ENCODE data around the gene CYP26A1. TPM values are rescaled to one million over a fixed set of nuclear protein-coding genes. Genes with fewer than 3 reads are reported as not detected.

Gene CYP26A1
- total RNA-seq, 1 experiment from 2014 or later = 1.5 TPM

DNA sequence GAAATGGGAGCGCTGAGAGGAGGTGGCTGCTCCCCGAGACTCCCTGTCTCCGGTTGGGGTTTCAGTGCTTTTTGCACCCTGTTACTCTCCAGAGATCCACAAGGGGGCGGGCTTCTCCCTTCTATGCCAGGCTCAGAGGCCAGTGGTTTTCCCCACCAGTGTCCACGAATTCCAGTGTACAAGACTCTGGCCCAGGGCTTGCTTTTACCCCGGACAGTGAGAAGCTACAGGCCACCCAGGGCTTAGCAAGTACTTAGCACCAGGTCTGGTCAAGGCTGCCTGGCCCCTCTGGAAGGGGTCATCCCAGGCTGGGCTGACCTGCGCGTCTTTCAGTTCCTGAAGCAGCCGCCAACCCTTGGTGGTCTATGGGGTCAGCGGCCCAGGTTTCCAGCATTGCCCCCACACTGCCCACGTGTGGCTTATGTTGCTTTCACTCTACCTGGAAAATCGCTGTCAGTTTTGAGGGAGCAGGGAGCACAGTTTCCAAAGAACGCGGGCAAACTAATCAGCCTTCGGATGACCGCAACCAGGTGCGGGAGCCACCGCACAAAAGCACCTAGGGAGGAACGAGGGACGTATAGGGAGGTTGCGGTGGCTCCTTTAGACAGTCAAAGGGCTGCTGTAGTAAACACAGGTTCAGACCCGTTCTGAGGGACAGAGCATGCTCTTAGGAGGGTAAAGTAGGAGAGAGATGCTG is 6.8 kb downstream of the CYP26A1 start:
- ChIA-PET POLR2A (no interaction called here), CTCF (interaction anchor here (1.5 kb wide), 1 partner anchor 209 kb away, joined by 4 read pairs; no protein-coding TSS in a partner anchor)
- peak; percentile 83 for ATAC-seq
- Histone ChIP-seq H3K4me1 (ENCODE audit: control insufficient read depth, insufficient read depth, low read length) (no peaks in the 10 kb centered on the region), H3K27ac (ENCODE audit: low read length) (no peak overlapping the region), H3K27me3 (ENCODE audit: control insufficient read depth, insufficient read depth, low read length) (peaks cover 15% of the 10 kb centered on the region), H3K36me3 (ENCODE audit: control insufficient read depth, insufficient read depth, low read length) (no peaks in the 10 kb centered on the region), H3K4me3 (ENCODE audit: low read depth in 2 of 2, low read length in 2 of 2) (peak overlapping the region in 1 of 2 experiments; percentile 43; a peak in 3 of 4 replicates), H3K9me3 (ENCODE audit: control insufficient read depth, insufficient read depth, low read depth, low read length) (no peaks in the 10 kb centered on the region)
- in situ Hi-C loops (cut with HindIII; ENCODE audit: low pct_unique_long_range_greater_than_20kb, low sequenced_read_pairs) (no loop called here), intact Hi-C loops (cut with micrococcal nuclease; ENCODE audit: unreplicated experiment) (loop anchor here (2.0 kb wide), 1 partner anchor 208 kb away; no protein-coding TSS in a partner anchor)
- DNase-seq (ENCODE audit: low read depth, low spot score) = no peak
- TF ChIP-seq REST (IDR thresholded peaks at IDR 0.05; ENCODE audit: insufficient read depth in 1 of 2, low read depth in 2 of 2, low read length in 1 of 2) (no peak), CTCF (IDR thresholded peaks at IDR 0.05) (peak; percentile 95), POLR2AphosphoS5 (IDR thresholded peaks at IDR 0.05; ENCODE audit: low read depth, low read length) (no peak), SIN3A (IDR thresholded peaks at IDR 0.05; ENCODE audit: borderline replicate concordance, insufficient read depth, low read depth, low read length) (no peak)
- BruUV-seq (replicated peaks) = no TSS peak

DNA sequence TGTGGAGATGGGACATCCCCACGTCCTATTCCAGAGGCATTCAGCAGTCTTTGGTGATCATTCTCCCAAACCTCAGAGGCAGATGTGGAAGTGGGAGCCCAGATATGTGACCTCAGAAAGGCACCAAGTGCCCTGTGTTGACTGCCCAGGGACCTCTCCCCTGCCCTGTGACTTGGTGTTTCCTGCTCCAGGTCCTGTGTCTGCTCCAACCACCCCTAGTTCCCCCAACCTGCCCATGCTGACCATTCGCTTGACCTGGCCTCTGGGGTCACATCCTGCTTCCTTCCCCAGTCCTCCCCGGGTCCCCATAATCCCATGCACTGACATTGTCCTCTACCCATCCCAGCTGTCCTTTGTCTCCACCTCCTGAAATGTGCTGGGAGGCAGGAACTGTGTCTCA is 7.6 kb downstream of the CYP26A1 start:
- no TSS peak for BruUV-seq (replicated peaks)
- no peak for ATAC-seq
- Histone ChIP-seq H3K36me3 (ENCODE audit: control insufficient read depth, insufficient read depth, low read length) (no peaks in the 10 kb centered on the region), H3K4me3 (ENCODE audit: low read depth in 2 of 2, low read length in 2 of 2) (no peak overlapping the region), H3K4me1 (ENCODE audit: control insufficient read depth, insufficient read depth, low read length) (no peaks in the 10 kb centered on the region), H3K27ac (ENCODE audit: low read length) (no peak overlapping the region), H3K9me3 (ENCODE audit: control insufficient read depth, insufficient read depth, low read depth, low read length) (no peaks in the 10 kb centered on the region), H3K27me3 (ENCODE audit: control insufficient read depth, insufficient read depth, low read length) (peaks cover 10% of the 10 kb centered on the region)
- no peak for TF ChIP-seq POLR2AphosphoS5 (IDR thresholded peaks at IDR 0.05; ENCODE audit: low read depth, low read length)
- no peak for TF ChIP-seq SIN3A (IDR thresholded peaks at IDR 0.05; ENCODE audit: borderline replicate concordance, insufficient read depth, low read depth, low read length)
- no peak for TF ChIP-seq REST (IDR thresholded peaks at IDR 0.05; ENCODE audit: insufficient read depth in 1 of 2, low read depth in 2 of 2, low read length in 1 of 2)
- no peak for TF ChIP-seq TCF7L2 (IDR thresholded peaks at IDR 0.05; ENCODE audit: low read depth, low read length)
- no peak for TF ChIP-seq CTCF (IDR thresholded peaks at IDR 0.05)
- in situ Hi-C loops (cut with HindIII; ENCODE audit: low pct_unique_long_range_greater_than_20kb, low sequenced_read_pairs) = no loop called here
- no peak for DNase-seq (ENCODE audit: low read depth, low spot score)
- ChIA-PET POLR2A (interaction anchor here (0.6 kb wide), 1 partner anchor 256 kb away, joined by 4 read pairs; no protein-coding TSS in a partner anchor), CTCF (interaction anchor here (0.5 to 0.6 kb wide), 2 partner anchors 166 to 207 kb away, joined by 6 to 9 read pairs; no protein-coding TSS in a partner anchor)
- intact Hi-C loops (cut with micrococcal nuclease; ENCODE audit: unreplicated experiment) = loop anchor here (2.0 kb wide), 1 partner anchor 207 kb away; no protein-coding TSS in a partner anchor
